ENCODE data around the gene GRIK4.

Gene GRIK4

DNA sequence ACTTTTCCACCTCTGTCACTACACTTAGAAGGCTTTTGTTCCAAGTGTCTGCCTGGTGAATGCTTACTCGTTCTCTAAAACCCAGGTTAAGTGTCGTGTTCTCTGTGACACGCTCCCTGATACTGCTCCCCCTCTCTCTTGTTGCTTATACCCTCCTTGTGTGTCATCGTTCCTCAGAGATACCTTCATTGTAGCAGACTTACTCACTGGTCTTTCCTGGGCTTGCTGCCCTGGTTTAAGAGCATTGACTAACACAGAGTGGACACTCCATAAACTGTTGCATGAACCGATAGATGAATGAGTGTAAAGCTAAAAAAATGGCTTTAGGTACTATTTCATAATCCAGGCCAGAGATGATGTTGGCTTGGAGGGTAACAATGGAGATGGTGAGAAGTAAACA, 171.3 kb downstream of the GRIK4 start:
- no peak for DNase-seq

DNA sequence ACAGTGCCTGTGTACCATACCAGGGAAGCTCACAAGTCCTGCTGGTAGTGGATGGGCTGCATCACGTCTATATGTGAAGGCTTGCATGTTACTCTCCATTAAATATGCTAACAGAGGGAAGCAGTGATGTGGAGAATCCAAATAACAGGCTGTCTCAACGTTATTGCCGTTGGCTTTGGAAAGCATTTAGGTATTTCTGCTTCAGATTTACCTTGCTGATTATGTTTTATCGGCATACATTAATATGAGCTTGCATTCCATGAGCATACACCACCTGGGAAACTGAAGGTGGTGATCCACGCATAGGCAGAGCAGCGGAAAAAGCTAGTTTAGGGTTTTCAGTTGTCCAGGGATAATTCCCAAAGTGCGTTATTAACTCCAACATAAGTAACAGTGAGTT, 175.0 kb downstream of the GRIK4 start:
- DNase-seq: no peak

DNA sequence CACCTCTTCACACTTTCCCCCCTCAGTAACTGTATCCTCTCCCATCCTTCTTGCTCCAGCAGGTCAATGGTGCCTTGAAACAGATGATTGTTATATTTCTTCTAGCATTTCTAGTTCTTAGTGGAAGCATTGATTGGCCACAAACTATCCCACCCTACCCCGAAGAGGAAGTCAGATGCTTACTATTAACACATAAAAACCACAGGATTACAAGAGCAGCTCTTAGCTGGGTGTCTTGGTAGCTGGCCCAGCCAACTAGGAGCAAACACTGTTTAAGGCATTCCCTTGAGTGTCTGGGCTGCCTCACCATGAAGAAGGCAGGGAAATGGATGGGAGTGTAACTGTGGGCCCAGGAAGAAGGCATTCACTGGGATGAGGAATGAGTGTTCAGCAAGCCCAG, 176.6 kb downstream of the GRIK4 start:
- DNase-seq: no peak

DNA sequence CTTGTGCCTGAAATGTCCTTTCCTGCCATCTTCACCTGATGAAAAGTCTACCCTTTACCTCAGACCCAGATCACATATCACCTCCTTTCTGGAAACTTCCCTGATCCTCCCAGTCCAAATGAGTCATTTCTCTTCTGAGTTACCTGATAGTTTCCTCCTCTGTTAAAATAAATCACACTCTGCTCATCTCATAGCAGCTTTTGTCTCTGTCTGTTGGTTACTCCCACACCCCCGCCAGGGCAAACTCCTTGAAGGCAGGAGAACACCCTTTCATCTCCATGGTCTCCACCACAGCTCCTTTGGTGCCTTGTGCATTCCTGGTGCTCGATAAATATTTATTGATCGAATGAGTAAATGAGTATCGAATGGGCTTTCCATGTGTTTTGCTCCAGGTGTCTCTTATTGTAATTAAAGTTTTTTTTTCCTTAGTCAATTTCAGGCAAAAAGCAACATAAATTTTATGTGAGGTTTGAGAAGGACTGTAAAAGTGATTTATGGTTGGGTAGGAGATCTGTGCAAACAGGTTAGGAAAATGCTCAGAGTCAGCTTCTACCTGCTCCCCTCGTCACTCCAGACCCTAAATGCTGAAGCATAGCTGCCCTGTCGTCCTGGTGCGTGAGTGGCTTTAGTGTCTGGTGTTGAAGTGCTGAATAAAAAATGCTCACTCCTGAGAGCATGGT, 178.2 kb downstream of the GRIK4 start:
- DNase-seq: no peak

DNA sequence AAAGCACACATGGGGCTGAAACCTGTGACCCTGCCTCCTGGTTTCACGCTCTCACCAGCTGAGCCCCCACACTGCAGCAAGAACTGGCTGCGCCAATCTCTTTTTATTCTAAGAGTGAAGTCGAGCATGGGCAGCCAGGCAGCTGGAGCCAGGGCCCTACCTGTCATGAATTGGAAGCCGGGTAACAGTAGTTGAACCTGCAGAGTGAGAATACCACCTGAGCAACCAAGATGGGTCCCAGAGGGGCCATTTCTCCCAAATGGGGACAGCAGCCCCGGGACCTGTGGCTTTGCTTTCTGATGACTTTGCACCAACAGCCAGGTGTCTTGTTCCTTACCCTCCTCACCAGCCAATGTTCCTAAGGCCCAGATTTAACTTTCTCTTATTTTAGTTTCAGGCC, 178.9 kb downstream of the GRIK4 start:
- no peak for DNase-seq

DNA sequence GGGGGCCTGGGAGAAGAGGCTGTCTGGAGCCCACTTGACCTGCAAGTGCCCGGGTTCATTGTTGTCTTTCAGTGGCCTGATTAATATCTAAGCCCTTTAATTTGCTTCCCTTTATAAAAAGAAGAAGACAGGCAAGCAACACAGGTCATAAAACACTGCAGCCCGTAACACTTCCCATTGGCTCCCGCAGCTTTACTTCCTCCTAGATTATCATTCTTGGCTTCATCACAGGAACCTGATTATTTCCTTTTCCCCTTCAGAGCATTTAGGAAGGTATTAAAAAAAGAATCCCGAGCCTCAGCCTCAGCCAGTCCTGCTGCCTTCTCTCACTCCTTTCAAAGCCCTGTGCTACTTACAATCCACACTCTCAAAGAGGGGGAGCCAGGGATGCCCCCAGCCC, 183.2 kb downstream of the GRIK4 start:
- peak; percentile 63 for DNase-seq

DNA sequence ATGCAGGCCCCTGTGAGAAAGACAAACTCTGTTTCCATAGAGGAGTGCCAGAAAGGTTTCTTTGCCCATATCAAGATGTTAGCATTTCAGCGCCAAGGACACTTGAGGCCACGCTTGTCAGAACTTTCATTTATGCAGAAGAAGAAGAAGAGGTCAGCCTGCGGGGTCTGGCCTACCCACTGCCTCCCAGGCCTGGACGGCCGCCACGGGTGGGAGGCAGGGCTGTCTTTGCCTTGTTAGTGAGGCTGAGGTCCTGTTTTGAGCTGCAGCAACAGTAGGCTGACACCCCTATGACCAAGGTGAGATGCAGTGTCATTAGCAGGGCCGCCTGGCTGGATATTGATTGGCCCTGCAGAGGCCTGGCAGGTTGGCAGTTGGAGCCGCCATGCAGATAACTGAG, 183.9 kb downstream of the GRIK4 start:
- no peak for DNase-seq

DNA sequence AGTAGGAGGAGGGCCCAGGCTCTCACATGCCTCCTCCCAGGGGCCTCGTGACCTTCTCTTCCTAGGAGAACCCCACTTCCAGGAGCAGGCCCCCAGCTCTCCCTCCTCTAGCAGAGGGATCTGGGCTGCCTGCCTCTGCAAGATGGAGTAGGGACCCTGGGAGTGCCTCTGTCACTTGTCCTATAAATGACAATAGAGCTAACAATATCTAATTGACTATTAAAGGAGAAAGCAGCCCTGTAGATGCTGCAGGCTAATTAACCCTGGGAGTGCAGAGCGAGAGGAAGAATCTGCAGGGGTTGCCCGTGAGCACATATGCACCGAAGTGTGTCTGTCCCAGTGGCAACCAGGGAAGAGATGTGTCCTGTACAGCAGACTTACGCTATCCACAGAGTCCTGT, 184.4 kb downstream of the GRIK4 start:
- no peak for DNase-seq

DNA sequence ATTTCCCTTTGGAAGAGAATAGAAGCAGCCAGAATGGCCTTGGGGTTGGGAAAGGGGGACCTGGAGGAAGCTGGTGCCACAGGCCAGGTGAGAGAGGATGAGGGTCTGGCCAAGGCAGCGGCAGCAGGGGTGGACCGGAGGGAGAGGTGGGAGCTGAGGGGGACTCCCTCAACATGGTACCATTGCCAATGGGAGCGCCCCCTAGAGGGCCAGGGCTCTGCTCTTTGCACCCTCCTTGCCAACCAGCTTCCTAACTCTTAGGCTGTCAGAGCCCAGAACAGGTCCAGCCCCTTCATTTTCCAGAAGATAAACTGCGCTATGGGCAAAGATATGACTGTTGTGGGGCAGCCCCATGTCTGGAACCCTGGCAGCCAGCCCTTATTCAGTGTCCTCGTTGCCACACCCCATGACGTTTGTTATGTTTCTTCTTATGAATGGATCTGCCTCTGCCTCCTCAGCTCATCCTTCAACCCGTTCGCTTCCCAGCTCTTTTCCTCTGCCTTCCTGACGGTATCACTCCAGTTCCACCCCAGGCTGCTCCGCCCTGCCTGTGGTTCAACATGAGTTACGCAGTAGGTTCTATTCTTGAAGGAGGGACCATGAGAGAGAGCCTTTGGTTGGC, 185.2 kb downstream of the GRIK4 start:
- no peak for DNase-seq

DNA sequence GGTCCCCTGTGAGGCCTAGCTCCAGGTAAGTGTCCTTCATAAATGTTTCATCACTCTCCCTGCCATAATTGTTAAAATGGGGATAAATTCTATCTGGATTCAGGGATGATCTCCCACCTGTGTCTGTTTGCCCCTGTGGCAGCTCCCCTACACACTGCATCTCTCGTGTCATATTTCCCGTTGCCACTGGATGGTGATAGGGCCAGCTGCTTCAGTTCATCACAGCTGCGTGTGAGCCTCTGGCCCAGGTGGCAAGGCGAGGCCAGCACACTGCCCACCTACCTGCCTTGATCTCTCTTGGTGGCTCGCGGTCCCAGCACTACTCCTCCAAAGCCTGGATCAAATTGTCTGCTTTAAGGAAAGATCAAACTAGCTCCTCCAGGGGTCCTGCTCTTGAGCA, 187.4 kb downstream of the GRIK4 start:
- DNase-seq: peak; percentile 12

DNA sequence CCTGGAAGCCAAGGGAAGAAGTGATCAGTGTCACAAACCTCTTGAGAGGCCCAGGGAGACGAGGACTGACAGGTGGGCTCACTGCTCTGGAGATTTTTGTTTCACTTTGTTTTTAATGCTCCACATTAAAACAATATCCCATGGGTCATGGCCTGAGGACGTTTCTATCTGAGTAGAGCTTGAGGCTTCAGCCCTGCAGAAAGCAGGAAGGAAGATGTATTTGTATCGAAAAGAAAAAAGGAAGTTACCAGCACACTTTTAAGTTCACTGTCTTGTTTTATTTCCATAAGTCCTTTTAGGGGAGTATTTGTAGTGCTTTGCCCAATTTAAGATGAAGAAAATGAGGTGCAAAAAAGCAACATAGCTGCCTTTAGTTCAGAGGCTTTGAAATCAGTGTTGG, 191.1 kb downstream of the GRIK4 start:
- DNase-seq: no peak

DNA sequence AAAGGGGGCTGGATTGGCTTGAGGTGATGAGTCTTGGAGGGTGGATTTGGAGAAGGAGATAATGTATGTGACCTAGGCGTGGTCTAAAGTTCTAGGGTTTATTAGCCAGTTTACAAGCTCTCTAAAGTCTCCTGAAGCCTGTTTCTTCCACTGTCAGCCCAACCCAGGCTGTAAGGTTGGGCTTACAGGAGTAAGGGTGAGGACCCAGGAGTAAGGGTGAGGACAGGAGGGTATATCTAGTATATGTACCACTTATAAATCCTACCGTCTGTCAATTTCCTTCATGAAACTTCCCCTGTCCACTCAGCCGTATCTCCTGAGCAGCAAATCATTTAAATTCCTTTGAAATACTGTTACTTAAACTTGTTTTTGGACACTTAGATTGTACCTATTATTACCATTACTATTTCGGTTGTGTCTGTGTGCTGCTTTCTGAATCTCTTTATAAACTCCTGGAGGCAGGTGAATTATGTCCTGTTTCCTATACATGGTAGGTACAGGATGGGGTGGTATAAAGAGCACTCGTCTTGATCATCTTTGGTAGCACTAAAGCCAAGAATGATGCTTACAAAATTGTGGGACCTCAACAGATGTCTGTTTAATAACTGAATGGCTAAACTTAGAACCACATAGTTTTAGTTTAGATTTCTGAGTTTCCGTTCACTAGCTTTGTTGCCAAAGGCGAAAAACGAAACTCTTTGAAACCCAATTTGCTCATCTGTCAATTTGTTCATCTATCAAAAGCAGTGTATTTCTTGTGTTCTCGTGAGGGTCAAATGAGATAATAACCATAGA, 192.0 kb downstream of the GRIK4 start:
- DNase-seq: no peak

DNA sequence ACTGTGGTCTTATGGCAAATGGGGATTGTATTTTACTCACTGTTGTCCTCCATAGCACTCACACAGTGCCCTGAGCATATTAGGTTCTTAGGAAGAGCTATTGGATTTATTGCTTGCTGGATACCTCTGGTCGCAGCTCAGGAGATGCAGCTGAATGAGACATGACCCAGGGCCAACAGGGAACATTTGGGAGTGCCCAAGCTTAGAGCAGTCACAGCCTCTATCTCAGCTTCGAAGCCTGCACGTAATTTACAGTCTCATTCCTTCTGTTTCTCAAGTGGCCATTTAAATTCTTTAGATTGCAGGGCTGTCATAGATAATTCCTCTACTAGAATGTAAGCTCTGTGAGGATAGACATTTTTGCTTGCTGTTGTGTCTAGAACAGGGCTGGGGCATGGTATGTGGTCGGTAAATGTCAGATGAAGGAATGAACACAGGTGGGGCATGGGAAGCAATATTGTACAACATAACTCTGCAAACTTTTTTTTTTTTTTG, 192.8 kb downstream of the GRIK4 start:
- no peak for DNase-seq

DNA sequence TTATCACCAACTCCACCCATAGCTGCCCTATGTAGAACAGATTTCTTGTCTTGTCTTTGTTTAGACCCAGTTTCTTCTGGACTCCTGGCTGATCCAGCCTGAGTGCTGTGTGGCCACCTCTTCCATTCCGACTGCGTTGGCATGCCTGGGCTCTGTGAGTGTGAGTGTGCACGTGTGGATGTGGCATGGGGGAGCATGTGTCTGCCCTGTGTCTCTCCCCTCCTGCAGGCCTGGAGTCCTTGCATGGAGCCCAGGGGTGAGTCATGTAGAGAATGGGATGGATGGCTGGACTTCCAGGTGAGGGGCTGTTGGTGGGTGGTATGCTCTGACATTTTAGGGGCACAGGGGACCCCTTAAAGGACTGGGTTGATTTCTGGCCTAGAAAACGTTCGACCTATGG, 194.7 kb downstream of the GRIK4 start:
- DNase-seq: no peak

DNA sequence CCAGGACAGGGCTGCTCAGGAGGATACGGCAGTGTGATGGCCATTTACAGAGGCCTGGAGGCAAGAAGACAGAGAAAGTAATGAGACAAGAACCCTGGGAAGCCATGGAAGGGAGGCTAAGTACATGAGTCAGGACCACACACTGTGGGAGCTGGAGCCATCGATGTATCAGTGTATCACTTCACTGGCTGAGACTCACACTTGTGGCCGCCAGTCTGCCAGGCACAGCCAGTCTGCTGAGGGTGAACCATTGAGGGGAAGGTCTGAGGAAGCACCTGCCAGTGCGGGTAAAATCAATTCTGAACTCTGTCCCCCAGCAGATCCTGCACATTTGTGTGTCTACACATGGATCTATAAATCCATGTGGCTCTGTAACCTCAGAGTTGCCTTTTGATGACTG, 195.6 kb downstream of the GRIK4 start:
- no peak for DNase-seq

DNA sequence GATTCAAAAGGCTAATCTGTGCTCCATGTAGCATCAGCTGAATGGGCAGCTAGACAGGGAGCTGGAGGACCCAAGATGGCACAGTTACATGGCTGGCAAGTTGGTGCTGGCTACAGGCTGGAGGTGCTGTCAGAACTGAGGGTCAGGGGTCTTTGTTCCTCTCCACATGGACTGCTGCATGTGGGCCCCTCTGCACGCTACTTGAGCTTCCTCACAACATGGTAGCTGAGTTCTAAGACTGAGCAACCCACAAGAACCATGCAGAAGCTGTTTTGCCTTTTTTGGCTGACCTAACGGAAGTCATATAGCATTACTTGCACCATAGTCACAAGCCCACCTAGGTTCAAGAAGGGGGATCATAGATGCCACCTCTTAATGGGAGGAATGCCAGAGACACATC, 196.1 kb downstream of the GRIK4 start:
- DNase-seq: no peak

DNA sequence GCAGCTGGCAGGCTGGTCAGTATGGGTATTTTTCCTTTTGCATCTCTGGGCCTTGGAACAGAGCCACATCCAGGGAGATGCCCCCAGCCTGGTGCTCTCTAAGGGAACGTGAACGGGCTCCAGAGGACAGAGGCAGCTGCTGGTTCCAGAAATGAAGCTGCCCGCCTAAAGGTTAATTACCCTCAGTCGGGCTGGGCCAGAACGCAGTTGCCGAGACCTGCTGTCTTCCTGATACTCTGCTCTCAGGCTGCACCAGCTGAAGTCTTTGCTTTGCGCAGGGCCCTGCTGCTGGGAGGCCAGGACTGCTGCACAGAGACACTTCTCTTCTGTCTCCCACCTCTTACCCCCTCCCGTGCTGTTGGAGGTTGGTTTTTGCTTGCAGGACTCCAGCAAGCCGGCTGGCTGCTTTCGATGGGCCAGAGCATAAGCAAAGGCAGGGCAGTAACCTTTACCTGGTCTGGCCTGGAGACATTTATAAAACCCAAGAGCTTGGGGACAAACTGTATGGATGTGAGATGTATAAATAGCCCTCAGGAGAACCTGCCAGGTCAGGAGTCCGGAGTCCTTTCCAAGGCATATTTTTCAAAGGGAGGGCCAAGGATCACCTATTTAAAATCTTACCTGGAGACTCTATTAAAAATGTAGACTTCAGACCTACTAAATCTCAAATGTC, 197.1 kb downstream of the GRIK4 start:
- no peak for DNase-seq

DNA sequence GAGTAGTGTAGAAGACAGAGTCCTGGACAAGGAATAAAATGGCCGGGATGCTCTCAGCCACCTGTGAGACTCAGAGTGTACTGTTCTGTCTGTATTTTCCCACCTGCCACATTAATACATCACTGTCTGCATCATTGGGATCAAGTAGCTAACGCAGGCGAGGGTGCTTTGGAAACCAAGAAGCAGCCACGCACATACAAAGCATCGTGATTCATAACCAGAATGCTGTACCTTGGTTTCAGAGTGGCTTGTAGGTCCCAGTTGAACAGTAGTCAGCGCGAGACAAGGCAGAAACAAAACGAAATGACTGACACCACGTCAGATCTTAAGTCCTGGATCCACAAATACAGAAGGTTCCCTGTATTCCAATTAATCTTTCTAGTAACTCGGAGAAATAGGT, 198.3 kb downstream of the GRIK4 start:
- DNase-seq: no peak

DNA sequence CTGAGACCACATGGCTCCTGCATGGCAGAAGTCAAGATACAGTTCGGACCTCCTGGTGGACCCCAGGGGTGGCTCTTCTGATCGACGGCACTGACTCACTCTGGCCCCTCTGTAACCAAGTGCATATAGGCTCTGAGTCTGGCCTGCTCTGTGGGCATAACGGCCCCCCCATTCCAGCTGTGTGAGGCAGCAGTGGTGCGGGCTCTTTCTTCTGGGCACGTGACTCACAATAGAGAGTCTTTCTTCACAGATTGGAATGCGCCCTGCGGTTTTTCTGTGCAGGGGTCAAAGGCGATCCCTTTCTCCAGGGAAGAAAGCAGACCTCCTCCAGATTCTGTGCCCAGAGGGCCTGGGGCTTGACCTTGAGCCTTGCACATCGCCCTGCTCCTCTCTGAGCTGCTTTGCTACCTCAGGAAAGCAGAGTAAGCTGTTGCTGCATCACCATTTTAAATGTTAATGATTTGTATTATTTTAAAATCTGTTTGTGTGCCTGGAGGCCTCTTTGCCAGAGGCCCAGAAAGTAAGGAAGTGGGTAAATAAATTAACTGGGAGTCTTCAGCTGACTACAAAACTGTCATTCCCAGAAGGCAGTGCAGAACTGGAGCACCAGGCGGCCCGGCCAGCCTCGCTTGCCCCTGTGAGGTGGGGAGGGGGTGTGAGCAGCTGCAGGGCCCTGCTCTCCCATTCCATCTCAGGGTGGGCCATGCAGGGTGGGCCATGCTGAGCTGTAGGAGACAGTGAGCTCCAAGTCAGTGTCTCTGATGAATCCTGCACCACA, 199.0 kb downstream of the GRIK4 start:
- DNase-seq: no peak

DNA sequence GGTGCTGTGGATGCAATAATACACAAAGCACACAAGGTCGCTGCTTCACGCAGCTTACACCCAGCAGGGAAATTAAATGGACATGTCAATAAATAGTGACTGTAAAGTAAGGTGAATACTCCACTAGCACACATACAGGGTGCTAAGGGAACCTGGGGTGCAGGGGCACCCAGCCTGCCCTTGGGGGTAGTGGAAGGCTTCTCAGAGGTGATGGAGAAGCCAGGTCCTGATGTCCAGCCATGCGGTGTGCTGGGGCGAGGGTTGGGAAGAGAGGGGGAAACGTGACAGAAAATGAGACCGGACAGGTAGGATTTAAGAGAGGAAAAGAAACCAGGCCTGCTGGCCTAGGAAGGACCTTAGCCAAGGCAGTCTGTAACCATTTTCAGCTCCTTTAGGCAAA, 200.5 kb downstream of the GRIK4 start:
- no peak for DNase-seq

DNA sequence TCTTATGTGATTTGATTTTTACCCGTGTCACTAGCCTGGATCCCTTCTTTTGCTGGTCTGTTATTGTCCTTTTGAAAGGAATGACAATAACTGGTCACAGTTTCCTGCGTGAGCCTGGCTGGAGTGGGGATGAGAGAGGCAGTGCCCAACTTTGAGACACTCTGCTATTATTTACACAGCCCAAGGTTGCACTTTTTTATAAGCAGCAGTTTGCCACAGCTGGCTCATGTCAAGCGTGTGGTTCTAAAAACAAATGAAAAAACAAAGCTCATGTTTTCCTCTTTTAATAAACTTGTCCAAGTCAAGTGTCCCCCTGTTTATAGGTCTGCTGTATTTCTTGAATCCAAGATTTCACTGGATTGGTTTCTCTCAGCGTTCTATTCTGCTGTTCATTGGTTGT, 201.3 kb downstream of the GRIK4 start:
- DNase-seq: no peak

DNA sequence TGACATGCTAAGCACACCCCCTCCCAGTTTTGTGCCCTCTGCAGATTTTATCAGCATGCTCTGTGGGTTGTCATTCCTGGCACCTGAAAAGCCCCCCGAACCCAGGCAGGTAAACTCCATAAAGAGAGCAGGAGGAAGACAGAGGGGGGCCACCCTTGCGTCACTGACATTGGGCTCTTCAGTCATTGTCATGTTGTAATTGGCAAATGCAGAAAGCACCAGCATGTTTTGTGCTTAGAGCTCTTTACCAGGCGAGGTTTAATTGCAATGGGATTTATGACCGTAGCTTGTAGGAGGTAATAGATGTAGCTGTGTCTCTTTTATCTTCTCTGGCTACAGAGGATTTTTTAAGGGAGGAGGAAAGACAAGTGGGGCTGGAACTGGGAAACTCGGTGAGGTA, 201.7 kb downstream of the GRIK4 start:
- DNase-seq: no peak

DNA sequence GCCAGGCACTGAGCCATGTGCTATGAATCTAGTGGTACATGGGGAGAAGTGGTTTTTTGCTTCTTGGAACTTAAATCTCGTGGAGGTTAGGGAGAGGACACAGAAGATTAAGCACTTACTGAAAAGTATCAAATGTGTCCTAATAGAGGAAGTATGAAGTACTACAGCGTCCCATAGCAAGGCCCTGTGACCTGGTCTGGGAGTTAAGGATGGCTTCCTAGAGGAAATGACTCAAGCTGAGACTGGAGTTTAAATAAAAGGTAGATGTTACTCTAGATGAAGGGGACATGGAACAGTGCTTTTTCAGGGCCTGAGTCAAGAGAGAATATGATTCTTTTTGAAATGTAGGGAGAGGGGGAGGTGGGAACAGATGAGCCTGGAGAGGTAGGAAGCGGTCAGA, 202.9 kb downstream of the GRIK4 start:
- no peak for DNase-seq
